Hematopoietic multipotent progenitor cell treated with erythropoietin and hydrocortisone succinate and interleukin-3 and kit ligand, for 8 days (in vitro differentiated cells): ENCODE results near the gene NECTIN1.

Source experiments
- DNase-seq: peaks from one replicate; pipeline ENCODE4 v3.0.0-alpha.2; 2015

NECTIN1 gene

DNA sequence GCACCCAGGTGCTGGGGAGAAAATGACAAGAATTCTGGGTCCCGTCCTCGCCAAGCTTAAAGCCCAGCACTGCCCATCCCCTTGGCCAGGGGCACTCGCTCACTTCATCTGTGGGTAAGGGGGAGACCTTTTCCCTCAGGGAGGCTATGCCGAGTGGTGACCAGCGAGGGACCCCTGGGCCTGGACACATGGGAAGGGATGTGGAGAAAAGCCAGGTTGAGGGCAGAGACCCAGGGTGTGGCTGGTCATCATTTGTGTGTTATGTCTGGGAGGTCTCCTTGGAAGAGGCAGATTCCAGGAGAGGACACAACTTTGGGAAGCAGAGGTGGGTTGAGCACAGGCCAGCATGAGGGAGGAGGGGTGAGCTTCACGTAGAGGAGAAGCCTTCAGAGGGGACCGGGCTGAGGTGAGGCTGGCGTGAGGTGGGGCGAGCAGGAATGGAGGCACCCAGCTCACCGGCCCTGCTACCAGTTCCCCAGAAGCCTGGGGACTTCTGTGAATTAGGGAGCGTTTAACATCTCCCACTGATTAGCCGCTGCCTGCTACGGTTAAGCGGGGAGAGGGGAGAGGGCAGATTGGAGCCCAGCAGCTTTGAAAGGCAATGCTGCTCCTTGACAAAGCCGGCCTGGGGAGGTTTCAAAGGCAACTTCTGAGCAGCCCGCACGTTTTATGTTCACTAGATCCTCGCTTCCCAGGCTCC lies 25.8 kb upstream of the NECTIN1 start:
- DNase-seq = no peak

DNA sequence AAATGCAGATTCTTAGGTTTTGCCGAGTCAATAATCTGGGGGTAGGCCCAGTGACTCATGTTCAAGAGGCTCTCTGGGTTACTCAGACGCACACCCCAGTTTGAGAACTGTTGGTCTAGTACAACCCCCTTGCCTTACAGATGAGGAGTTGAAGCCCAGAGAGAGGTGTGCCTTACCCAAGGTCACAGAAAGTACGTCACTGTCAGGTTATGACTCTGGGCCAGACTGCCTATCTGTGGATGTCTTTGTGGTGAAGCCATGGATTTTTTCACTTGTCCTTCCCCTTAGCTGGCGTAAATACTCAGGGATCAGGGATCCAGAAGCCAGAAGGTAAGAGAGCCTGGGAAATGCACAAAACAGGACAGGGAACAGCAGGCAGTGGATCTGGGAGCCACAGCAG lies 25.2 kb upstream of the NECTIN1 start:
- no peak for DNase-seq

DNA sequence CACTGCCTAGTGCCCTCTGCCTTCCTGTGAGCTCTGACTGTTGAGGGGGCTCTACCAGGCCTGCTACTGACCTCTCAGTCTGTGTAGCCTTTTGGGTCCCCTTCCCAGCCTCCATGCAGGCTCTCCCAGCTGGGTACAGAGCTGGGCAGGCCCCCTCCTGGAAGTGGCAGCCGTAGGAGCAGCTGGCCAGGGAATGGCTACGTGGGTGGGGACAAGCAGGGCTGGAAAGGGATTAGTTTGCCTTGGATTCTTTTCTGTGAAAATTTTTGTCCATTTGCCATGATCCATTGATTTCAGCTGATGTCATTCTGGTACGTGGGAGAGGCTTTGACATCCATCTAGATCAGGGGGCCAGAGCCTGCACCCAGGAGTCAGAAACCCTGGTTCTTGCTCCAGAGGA lies 23.9 kb upstream of the NECTIN1 start:
- no peak for DNase-seq

DNA sequence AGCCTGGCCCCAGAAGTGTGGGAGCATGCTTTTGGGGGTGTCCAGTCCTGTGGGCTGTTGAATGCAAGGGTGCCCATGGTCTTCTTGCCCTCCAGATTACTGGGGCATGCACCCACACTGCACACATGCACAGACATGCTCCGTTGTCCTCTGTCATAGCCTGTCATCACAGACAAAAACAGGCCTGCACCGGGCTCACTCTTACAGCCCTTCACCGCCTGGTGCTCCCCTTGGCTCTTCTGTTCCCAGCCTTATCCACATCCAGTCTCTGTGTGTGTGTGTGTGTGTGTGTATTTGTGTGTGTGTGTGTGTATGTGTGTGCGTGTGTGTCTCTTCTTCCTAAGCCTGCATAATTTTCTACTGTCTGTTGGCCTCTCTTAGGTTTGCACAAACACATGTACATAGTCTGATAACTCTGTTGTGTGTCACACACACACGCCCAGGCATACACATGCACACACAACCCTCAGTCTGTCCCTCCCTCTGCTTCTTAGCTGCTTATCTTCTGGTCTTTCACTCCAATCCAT lies 23.4 kb upstream of the NECTIN1 start:
- peak; percentile 78 for DNase-seq

DNA sequence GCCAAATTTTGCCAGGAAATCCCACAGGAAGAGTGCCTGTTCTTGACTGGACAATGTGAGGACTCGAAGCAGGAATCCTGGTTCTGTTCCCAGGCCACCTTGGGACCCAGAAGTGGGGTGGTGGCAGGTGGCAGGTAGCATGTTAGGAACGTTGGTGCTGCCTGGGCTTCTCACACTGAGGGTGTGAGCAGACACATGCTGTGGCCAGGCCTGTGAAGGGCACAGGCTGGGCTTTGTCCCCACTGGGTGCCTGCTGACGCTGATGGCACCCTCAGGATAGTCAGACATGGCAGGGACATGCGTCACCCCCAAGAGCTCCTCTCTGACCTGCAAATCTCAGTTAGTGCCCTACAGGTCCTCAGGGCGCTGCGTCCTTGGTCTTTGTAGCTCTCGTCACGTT lies 21.1 kb upstream of the NECTIN1 start:
- no peak for DNase-seq

DNA sequence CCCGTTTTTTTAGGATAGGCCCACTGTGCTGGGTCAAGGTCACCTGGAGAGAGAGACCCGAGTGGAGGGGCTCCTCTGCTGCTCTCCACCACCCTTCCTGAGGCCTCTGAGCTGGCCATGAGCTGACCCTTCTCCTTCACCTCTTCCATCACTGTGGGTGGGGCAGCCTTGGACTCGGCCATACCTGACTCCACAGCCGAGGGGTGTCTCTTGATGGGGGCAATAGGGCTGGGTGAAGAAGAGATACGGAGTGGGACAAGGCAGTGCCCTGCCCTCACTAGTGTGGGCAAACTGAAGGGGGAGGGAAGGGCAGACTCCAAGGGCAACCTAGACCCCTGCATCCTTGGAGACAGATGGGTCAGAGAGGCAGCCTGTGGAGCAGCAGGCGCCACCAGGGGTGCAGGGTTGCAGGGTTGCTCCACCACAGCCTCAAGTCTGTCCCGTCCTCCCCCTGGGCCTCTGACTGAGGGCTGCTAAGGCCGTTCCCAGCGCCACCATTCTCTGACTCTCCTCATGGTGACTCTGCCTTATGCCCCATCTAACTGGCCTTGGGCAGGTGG lies 20.1 kb upstream of the NECTIN1 start:
- no peak for DNase-seq

DNA sequence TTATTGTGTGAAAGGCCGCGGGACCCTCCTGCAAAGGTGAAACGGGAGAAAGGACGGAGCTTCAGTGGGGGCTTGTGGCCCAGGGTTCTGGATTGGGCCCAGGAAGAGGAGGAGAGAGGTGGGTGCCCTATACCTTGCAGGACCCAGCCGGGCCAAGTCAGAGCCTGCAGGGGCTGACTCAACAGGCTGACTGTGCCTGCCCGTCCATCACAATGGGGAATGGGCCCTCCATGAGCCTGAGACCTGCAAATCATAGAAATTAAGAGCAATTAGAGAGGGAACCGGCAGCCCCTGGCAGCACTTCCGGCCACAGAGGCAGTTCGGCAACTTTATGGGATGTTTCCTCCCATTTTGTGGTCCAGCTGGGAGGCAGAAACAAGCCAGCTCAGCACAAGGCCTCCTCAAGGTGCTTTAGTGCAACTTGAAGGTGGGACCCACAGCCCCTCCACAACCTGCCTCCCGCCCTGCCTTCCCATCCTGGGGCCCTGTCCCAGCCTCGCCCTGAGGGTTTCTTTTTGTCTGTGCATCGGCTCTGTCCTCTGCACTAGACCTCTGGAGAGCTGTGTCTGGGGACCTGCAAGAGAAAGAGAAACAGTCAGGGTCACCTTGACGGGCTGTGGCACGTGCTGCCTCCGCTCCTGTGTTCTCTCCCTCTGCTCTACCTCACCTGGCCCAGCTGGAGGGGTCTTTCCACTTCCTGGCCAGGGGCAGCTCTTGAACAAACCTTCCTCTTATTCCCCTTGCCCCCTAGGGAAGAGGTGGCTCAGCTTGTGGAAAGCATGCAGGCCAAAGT lies 19.1 kb upstream of the NECTIN1 start:
- no peak for DNase-seq

DNA sequence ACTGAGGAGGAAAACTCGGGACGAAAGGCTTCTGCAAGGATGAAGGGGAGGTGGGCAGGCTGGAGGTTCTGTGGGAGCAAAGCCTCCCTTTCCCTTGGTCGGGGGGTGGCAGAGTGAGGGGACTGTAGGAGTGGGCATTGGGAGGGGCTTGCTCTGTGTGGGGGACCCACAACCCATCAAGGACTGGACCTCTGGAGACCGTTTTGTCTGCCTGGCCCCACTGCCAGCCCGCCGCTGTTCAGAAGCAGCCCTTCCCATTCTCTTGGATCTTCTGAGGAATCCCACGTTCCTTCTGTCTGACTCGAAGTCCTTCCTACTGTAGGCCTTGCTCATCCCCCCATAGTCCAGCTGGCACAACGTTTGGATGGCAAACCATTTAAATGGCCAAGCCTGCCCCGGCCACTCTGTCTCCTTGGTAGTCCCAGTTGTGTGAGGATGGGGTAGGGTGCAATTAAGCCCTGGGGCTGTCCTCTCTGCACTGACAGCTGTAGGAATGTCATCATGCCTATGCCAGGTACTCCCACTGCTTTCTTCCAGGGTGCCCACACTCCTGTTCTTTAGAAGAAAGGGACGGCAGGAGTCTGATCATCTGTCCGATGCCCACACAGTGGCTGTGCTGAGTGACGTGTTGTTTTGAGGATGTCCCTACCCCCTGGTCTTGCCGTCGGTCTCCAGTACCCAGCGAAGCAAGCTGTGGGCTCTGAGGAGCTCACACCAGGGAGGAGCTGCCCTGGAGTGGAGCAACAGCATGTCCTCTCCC lies 17.0 kb upstream of the NECTIN1 start:
- DNase-seq = no peak

DNA sequence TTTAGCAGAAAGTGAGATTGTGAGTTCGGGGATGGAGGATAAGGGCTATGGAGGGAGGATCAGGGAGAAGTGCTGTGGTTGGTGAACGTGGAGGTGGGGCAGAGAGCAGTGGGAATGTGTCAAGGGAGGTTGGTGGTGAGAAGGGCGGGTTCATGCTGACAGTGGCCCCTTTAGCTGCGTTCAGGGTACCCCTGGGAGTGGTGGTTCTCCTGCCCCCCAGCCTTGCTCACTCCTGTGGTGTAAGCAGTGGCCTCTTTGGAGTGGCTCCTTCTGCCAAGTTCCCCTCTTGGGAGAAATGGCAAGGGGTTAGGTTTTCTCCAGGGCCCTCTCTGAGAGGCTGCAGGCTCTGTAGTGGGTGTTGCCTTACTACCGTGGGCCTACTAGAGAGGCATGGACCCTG lies 16.1 kb upstream of the NECTIN1 start:
- no peak for DNase-seq

DNA sequence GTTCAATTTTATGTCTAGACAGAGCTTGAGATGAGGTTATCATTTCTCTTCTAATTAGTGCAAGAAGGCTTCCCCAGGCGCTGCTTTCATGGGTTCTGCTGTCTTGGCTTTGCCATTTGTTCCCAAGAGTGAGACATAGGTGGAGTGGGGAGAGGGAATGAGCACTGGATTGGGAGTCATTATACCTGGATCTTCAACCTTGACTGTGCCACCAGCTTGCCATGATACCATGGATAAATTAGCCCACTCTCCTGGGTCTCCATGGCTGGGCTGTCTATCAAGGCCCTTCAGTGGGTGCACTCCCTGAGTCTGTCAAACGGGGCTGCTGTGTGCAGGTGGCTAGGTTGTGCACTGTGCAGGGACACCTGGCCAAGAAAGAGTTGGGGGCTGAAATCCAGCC lies 15.6 kb upstream of the NECTIN1 start:
- no peak for DNase-seq

DNA sequence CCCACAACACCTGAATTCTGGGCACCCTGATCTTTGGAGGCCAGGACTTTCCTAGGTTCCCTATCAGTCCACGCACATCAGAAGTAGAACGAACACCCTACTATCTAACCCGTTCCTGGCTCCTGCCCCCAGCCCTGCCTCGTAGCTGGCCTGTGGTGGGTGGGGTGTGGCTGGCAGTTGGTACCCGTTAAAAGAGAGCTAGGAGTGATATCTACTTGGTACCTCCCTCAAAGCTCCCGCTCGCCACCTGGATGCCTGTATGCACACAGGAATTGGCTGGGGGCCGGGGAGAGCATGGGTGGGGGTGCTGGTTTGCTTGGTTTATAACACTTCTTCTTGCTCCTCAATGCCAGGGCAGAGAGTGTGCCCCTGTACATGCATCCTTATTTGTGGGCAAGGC lies 14.0 kb upstream of the NECTIN1 start:
- DNase-seq = peak; percentile 96

DNA sequence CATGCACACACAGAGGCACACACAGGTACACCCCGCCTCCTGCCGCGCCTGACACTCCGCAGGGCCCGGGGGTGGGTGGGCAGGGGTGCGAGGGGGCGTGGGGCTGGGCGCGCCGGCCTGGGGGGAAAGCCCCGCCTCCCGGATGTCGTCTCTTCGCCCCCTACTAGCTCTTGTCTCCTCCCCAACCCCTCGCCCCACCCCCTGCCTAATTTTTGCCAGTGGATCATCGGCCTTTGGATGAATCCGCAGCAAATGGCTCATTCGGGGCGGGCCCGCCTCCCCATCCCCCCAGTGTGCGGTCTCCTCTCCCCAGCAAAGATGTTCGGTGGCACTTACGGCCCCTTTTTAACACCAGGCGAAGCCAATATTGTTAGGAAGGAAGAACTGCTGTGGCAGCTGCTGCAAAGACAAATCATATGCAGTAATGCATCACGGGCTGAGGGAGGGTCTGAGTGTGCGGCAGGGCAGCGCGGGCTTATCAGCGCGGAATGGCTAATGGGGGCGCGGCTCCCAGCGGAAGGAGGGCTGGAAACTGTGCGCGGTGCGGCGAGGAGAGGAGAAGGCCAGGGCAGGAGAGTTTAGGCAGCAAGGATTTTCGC lies 13.4 kb upstream of the NECTIN1 start:
- DNase-seq = peak; percentile 89

DNA sequence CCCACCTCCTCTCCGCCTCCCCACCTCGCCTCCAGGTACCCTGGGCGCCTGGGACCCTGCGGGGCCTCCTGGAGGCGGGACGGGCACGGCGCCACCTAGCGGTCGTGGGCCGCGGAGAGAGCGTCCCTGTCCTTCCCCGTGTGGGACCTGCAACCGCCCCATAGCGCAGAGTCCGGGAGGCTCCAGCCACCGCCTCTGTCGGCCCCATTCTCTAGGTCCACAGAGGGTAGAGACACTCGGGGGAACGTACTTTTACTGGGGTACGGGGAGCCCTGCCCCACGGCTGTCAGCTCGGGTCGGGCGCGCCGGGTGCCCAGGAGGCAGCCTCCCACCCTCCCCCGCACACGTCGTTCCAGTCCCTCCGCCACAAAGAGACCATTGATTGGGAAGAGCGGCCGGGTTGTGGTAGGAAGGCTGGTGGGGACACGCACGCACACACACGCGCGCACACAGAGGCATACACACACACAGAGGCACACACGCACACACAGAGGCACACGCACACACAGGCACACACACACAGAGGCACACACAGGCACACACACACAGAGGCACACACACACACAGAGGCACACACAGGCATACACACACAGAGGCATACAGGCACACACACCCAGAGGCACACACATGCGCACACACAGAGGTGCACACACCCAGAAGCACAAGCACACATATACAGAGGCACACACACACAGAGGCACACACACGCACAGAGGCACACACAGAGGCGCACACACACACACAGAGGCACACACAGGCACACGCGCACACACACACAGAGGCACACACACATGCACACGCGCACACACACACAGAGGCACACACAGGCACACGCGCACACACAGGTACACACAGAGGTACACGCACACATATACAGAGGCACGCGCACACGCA lies 12.6 kb upstream of the NECTIN1 start:
- DNase-seq = peak; percentile 72

DNA sequence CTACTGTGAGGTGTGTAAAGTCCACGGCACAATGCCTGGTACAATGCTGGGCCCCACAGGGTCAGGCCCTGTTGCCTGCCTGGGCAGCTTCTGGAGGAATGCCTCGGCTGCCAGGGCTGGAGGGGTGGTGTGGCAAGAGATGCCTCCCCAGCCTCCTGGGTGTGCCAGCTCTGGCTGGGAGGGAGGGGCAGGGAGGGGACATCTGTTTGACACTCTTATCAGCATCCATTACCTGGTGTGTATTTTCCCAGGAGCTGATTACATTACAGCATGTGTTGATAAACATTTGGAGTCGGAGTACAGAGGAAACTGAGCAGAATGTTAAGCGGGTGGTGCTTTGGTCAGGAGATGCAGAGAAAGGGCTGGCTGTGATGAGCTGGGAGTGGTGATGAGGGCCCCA lies 11.0 kb upstream of the NECTIN1 start:
- DNase-seq = peak; percentile 97

DNA sequence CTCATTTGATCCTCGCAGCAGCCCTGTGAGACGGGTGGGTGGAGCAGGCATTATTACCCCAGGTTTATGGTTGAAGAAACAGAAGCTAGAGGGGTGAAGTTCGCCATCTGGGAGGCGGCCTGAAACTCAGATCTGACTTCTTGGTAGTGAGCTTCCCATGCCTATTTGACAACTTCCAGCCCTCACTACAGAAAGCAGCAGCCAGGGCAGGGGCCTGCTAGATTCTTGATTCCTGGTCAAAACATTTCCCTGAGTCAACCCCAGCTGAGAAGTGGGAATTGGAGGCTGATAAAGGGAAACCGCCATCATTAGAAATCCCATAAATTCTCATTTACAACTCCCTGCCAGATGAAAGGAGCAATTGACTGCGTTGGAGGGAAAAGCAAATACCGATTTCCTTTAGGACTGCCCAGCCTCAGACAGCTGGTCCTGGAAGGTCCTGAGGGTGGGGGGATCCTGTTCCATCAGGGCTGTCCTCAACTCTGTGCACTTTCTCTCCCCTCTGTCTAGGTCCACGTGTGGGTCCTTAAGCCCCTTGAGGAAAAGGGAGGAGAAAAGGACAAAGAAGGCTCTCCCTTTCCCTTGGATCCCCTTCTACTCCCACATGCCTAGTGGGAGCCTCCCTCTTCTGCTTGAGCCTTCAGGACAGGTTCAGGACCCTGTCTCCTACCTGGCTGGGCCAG lies 10.2 kb upstream of the NECTIN1 start:
- DNase-seq = no peak

DNA sequence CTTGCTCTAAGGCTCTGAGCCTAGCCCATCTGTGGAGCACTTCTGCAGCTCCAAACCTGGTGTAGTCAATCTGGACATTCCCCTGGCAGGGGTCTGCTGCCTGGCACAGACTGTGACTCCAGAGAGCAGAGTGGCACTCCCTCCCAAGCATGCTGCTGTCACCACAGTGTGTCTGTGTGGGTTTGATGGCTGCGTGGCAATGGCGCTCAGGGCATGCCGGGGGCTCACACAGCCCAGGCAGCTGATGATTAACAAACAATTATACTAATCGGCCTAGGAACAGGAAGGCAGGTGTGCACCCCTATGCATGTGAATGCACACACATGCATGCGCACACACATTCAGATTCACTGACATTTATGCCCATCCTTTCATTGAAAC lies 9.0 kb upstream of the NECTIN1 start:
- no peak for DNase-seq

DNA sequence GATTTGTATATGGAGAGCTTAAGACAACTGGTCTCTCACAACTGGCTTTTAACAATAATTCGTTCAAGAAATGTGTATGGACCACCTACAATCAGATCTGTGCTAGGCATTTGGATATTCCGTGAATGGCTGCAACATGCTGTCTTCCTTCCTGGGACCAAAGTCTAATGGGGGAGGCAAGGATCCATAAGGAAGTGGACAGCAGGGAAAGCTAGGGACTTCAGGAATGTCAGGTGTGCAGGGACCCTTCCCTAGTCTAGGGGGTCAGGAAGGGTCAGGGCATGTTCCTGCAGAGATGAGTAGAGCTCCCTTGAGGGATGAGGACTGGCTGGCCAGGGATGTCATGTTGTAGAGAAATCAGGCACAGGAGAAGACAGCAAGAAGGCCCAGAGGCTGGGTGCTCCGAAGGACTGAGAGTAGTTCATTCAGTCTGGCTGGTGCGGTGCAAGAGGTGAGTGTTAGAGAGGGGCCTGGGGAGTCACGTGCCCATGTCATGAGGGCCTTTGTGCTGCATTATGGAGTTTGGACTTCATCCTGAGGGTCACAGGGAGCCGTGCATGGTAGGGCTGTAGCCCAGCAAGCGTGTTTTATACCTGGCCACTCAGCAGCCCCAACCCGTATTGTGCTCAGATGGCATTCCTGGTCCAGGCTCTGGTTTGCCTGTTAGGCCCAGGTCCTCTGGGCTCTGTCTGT lies 8.5 kb upstream of the NECTIN1 start:
- DNase-seq = no peak

DNA sequence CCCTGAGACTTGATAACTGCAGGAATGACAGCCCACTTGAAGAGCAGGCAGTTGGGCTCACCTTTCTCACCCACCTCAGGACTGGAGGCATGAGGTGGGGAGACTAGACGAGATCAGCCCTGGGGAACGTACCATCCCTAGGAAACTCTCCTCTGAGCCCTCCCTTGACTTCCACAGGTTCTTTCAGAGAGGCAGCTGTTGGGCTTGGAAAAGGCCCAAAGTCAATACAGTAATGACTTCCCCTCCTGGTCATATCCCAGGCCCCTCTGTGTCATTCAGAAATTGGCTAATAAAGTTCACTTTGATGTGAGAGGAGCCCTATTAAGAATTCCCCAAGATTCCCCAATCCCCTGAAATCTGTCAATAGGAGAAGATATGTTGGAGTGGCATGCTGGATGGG lies 5.8 kb upstream of the NECTIN1 start:
- no peak for DNase-seq

DNA sequence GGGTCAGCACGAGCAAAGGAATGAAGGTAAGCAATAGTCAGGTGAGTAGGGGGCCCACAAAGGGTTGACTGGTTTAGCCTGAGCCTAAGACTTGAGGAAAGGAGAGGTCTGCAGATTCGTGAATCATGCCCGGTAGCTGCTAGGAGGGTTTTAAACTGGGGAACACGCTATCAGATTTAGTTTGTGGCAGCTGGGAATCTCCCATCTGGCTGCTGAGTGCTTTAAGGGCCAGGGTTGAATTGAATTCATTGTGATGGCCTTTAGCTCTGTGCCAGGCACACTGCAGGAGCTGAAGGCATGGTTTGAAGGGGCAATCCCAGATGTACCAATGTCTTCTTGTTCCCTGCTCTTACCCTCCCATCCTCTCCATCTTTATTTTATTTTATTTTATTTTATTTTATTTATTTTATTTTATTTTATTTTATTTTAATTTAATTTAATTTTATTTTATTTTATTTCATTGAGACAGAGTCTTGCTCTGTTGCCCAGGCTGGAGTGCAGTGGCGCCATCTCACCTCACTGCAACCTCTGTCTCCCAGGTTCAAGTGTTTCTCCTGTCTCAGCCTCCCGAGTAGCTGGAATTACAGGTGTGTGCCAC lies 1.9 kb upstream of the NECTIN1 start:
- no peak for DNase-seq

DNA sequence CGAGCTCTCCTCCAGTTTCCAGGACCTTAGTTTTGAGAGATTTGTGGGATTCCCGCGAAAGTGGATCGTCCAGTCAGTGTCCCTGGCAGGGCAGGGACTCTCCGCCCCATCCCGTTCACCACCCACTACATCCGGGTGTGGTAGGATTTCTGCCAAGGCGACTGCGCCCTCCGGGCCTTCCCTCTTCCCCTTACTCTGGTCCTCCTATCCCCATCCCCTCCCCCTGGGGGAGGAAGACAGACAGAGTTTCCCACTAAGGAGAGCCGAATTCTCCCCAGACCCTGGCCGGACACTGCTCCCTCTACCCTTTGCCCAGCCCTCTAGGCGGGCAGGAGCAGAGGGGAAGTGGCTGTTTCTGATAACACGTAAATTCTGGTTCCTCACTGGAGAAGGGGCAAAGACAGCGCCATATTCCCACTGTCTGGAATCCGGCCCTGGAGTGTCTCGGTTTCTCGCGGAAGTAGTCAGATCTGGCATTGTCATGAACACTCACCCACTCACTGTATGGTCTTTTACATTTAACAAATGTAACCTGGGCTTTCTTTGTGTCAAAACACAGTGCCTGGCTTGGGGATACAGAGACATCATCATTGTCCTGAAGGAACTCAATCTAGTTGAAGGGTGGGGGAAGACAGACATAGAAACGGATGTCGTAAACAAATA lies 1.1 kb upstream of the NECTIN1 start:
- peak; percentile 63 for DNase-seq
